GM23338 (cell line): Measurements from ENCODE around the gene DHRS12. TPM values are rescaled to one million over a fixed set of nuclear protein-coding genes. Genes with fewer than 3 reads are reported as not detected.

Source experiments
- ATAC-seq: fragments of 200-7000 bp; cut with Tn5 transposase; 3 replicates; pipeline ENCODE4 v1.9.1; 2020
- DNase-seq: peaks from one replicate; pipeline ENCODE4 v3.0.0-alpha.2; 2015; ENCODE audit warnings: low spot score
- H2AFZ ChIP-seq: fragments of 200-600 bp; sonication (generic); 2 replicates; pipeline ENCODE4 v1.8.0; 2016; ENCODE audit warnings: antibody characterized with exemption, mild to moderate bottlenecking, moderate library complexity
- H3F3A ChIP-seq: fragments of 200-600 bp; sonication (generic); replicated peaks from 2 replicates; pipeline ENCODE4 v1.8.0; 2017; ENCODE audit warnings: antibody characterized with exemption, mixed run types, low read depth
- H3K27ac ChIP-seq: fragments of 200-600 bp; sonication (generic); 2 replicates; pipeline ENCODE4 v1.6.1; 2016; ENCODE audit warnings: low read depth
- H3K27me3 ChIP-seq: fragments of 200-600 bp; sonication (generic); 2 replicates; pipeline ENCODE4 v1.8.0; 2016; ENCODE audit warnings: mild to moderate bottlenecking, mixed run types, moderate library complexity; ENCODE audit not compliant: insufficient read depth
- H3K36me3 ChIP-seq: fragments of 200-600 bp; sonication (generic); 2 replicates; pipeline ENCODE4 v1.8.0; 2016; ENCODE audit warnings: mild to moderate bottlenecking; ENCODE audit not compliant: insufficient read depth
- H3K4me1 ChIP-seq: fragments of 200-600 bp; sonication (generic); 2 replicates; pipeline ENCODE4 v1.8.0; 2016; ENCODE audit warnings: mild to moderate bottlenecking, moderate library complexity; ENCODE audit not compliant: insufficient read depth
- H3K4me2 ChIP-seq: fragments of 200-600 bp; sonication (generic); 2 replicates; pipeline ENCODE4 v1.7.1; 2017; ENCODE audit warnings: mixed run types
- H3K4me3 ChIP-seq: fragments of 200-600 bp; sonication (generic); 2 replicates; pipeline ENCODE4 v1.6.1; 2016; ENCODE audit warnings: mixed run types
- H3K79me2 ChIP-seq: fragments of 200-600 bp; sonication (generic); replicated peaks from 2 replicates; pipeline ENCODE4 v1.8.0; 2017; ENCODE audit warnings: mild to moderate bottlenecking; ENCODE audit not compliant: insufficient read depth
- H3K9me2 ChIP-seq: fragments of 200-600 bp; sonication (generic); 2 replicates; pipeline ENCODE4 v1.8.0; 2017; ENCODE audit not compliant: insufficient read depth
- H4K20me1 ChIP-seq: fragments of 200-600 bp; sonication (generic); replicated peaks from 2 replicates; pipeline ENCODE4 v1.8.0; 2017; ENCODE audit warnings: mild to moderate bottlenecking; ENCODE audit not compliant: insufficient read depth
- H3K27ac Mint-ChIP-seq: 2 replicates; pipeline ENCODE4 v1.8.0; 2020; ENCODE audit warnings: inconsistent platforms, mild to moderate bottlenecking, moderate library complexity, mixed read lengths
- H3K27me3 Mint-ChIP-seq: 3 replicates; pipeline ENCODE4 v1.8.0; 2022; ENCODE audit warnings: low read depth, mild to moderate bottlenecking, moderate library complexity, mixed read lengths, inconsistent platforms; ENCODE audit not compliant: insufficient read depth, poor library complexity
- H3K36me3 Mint-ChIP-seq: 3 replicates; pipeline ENCODE4 v1.8.0; 2021; ENCODE audit warnings: low read depth, mild to moderate bottlenecking, inconsistent platforms, moderate library complexity, mixed read lengths
- H3K4me1 Mint-ChIP-seq: 3 replicates; pipeline ENCODE4 v1.8.0; 2020; ENCODE audit warnings: mild to moderate bottlenecking, inconsistent platforms, mixed read lengths
- H3K4me3 Mint-ChIP-seq: 3 replicates; pipeline ENCODE4 v1.8.0; 2021; ENCODE audit warnings: moderate library complexity, mild to moderate bottlenecking, inconsistent platforms, mixed read lengths
- H3K9me3 Mint-ChIP-seq: 3 replicates; pipeline ENCODE4 v1.8.0; 2020; ENCODE audit warnings: moderate library complexity, mild to moderate bottlenecking, inconsistent platforms, mixed read lengths
- CTCF ChIP-seq, 2 experiments: fragments of 200-600 bp in 1 of 2; sonication (generic) in 1 of 2; conservative IDR thresholded peaks; 2 replicates each; pipeline versions ENCODE4 v1.5.1 to v1.6.1; 2016 to 2017; ENCODE audit warnings: antibody characterized with exemption in 2 of 2, low read depth in 2 of 2, mild to moderate bottlenecking in 2 of 2, moderate library complexity in 1 of 2
- JUNB ChIP-seq: IDR thresholded peaks from one replicate; pipeline ENCODE4 v1.6.1; 2016; ENCODE audit warnings: antibody characterized with exemption; ENCODE audit not compliant: unreplicated experiment
- polyA plus RNA-seq: library from polyadenylated mRNA; unstranded; fragments of >200 nt; fragmentation: Nextera tagmentation; extraction: Ambion mirVana; gene quantifications from 2 replicates; pipeline ENCODE4 v1.2.1, GENCODE V29; 2016
- total RNA-seq: library from RNA; depleted of rRNA; stranded (reverse); fragments of >200 nt; shearing (Covaris generic); gene quantifications from 2 replicates; pipeline ENCODE4 v1.2.3, GENCODE V29; 2014
- TF ChIP-seq, protein P1 (sequence below): fragments of 250-450 bp; sonication (Bioruptor Pico); IDR thresholded peaks from 2 replicates; pipeline ENCODE4 v1.5.0; 2020; ENCODE audit warnings: mild to moderate bottlenecking, moderate library complexity

The DHRS12 gene
- total and polyA plus RNA-seq, 2 experiments from 2014 or later = 4.6 to 12.2 TPM

- TF ChIP-seq, protein P1, sequence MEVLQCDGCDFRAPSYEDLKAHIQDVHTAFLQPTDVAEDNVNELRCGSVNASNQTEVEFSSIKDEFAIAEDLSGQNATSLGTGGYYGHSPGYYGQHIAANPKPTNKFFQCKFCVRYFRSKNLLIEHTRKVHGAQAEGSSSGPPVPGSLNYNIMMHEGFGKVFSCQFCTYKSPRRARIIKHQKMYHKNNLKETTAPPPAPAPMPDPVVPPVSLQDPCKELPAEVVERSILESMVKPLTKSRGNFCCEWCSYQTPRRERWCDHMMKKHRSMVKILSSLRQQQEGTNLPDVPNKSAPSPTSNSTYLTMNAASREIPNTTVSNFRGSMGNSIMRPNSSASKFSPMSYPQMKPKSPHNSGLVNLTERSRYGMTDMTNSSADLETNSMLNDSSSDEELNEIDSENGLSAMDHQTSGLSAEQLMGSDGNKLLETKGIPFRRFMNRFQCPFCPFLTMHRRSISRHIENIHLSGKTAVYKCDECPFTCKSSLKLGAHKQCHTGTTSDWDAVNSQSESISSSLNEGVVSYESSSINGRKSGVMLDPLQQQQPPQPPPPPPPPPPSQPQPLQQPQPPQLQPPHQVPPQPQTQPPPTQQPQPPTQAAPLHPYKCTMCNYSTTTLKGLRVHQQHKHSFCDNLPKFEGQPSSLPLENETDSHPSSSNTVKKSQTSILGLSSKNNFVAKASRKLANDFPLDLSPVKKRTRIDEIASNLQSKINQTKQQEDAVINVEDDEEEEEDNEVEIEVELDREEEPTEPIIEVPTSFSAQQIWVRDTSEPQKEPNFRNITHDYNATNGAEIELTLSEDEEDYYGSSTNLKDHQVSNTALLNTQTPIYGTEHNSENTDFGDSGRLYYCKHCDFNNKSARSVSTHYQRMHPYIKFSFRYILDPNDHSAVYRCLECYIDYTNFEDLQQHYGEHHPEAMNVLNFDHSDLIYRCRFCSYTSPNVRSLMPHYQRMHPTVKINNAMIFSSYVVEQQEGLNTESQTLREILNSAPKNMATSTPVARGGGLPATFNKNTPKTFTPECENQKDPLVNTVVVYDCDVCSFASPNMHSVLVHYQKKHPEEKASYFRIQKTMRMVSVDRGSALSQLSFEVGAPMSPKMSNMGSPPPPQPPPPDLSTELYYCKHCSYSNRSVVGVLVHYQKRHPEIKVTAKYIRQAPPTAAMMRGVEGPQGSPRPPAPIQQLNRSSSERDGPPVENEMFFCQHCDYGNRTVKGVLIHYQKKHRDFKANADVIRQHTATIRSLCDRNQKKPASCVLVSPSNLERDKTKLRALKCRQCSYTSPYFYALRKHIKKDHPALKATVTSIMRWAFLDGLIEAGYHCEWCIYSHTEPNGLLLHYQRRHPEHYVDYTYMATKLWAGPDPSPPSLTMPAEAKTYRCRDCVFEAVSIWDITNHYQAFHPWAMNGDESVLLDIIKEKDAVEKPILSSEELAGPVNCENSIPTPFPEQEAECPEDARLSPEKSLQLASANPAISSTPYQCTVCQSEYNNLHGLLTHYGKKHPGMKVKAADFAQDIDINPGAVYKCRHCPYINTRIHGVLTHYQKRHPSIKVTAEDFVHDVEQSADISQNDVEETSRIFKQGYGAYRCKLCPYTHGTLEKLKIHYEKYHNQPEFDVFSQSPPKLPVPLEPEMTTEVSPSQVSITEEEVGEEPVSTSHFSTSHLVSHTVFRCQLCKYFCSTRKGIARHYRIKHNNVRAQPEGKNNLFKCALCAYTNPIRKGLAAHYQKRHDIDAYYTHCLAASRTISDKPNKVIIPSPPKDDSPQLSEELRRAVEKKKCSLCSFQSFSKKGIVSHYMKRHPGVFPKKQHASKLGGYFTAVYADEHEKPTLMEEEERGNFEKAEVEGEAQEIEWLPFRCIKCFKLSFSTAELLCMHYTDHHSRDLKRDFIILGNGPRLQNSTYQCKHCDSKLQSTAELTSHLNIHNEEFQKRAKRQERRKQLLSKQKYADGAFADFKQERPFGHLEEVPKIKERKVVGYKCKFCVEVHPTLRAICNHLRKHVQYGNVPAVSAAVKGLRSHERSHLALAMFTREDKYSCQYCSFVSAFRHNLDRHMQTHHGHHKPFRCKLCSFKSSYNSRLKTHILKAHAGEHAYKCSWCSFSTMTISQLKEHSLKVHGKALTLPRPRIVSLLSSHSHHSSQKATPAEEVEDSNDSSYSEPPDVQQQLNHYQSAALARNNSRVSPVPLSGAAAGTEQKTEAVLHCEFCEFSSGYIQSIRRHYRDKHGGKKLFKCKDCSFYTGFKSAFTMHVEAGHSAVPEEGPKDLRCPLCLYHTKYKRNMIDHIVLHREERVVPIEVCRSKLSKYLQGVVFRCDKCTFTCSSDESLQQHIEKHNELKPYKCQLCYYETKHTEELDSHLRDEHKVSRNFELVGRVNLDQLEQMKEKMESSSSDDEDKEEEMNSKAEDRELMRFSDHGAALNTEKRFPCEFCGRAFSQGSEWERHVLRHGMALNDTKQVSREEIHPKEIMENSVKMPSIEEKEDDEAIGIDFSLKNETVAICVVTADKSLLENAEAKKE (CRISPR knock-in tag) = no peak
These were observed 25.0 kb upstream of the DHRS12 start (continued) for GRCh38 chr13:51828730-51829567.

- Mint-ChIP-seq H3K9me3 (no peaks in the 10 kb centered on the region), H3K4me3 (no peak overlapping the region), H3K27me3 (no peaks in the 10 kb centered on the region), H3K36me3 (no peaks in the 10 kb centered on the region), H3K4me1 (peaks cover 15% of the 10 kb centered on the region; the same call in 2 of the 3 replicates), H3K27ac (no peak overlapping the region)
- Histone ChIP-seq H3K79me2 (no peaks in the 10 kb centered on the region), H3K9me2 (no peaks in the 10 kb centered on the region), H3K27ac (no peak overlapping the region), H3K4me3 (no peak overlapping the region), H3K4me1 (0 out of 2 replicates have a peak, but pooled peaks cover 3% of the 10 kb centered on the region), H2AFZ (no peak overlapping the region), H3F3A (no peaks in the 10 kb centered on the region), H3K4me2 (no peak overlapping the region), H3K27me3 (no peaks in the 10 kb centered on the region), H3K36me3 (no peaks in the 10 kb centered on the region), H4K20me1 (no peaks in the 10 kb centered on the region)
- TF ChIP-seq JUNB = no peak
- no peak for TF ChIP-seq CTCF (conservative IDR thresholded peaks at IDR 0.05; ENCODE audit: low read depth in 2 of 2)
- DNase-seq (no peak), ATAC-seq (no peak)
These were observed 23.3 kb upstream of the DHRS12 start for GRCh38 chr13:51827254-51827653.
